Measurements from ENCODE around the gene STK25. TPM values are rescaled to one million over a fixed set of nuclear protein-coding genes. Genes with fewer than 3 reads are reported as not detected.

The STK25 gene
- total and polyA plus RNA-seq, 2 donors (not counting 3 experiments of a cell fraction or from before 2014, with no cell fraction given), result 286 to 715 TPM

GRCh38 chr2:241479026-241479898 is 29.1 kb downstream of the STK25 start:
- ChIA-PET POLR2A (no interaction called here), CTCF (no interaction called here)
- Histone ChIP-seq H3K27me3 (ENCODE audit: control insufficient read depth in 2 of 2, insufficient read depth in 2 of 2, low read length in 2 of 2) (no peaks in the 10 kb centered on the region), H4K20me1 (replicated peaks; ENCODE audit: control insufficient read depth, extremely low read depth, insufficient read depth, low read length) (no peaks in the 10 kb centered on the region), H3K9me1 (replicated peaks; ENCODE audit: control insufficient read depth, extremely low read depth, insufficient read depth, low read length) (no peaks in the 10 kb centered on the region), H3K36me3 (ENCODE audit: control insufficient read depth in 2 of 2, extremely low read depth in 1 of 2, insufficient read depth in 2 of 2, low read length in 2 of 2) (no peaks in the 10 kb centered on the region), H3K9ac (replicated peaks; ENCODE audit: extremely low read depth, insufficient read depth, low read length) (no peak overlapping the region), H3K4me1 (ENCODE audit: control insufficient read depth, extremely low read depth, insufficient read depth, low read length) (no peaks in the 10 kb centered on the region), H3K4me3 (replicated peaks in 1 of 3; ENCODE audit: insufficient read depth in 1 of 3, low read depth in 1 of 3, low read length in 3 of 3) (no peak overlapping the region), H3K9me3 (replicated peaks; ENCODE audit: control insufficient read depth, insufficient read depth, low read length) (no peaks in the 10 kb centered on the region), H3K4me2 (ENCODE audit: insufficient read depth, low read length) (no peak overlapping the region), H3K27ac (ENCODE audit: insufficient read depth, low read depth, low read length) (no peak overlapping the region), H3K79me2 (ENCODE audit: control insufficient read depth, insufficient read depth, low read length) (no peaks in the 10 kb centered on the region), H2AFZ (ENCODE audit: low read depth, low read length) (no peak overlapping the region)
- BruUV-seq (replicated peaks), result no TSS peak
- no peak for TF ChIP-seq MAX (IDR thresholded peaks at IDR 0.05; ENCODE audit: insufficient read depth, insufficient read length)
- no peak for TF ChIP-seq FOS (IDR thresholded peaks at IDR 0.05; ENCODE audit: borderline replicate concordance, insufficient read depth, low read length)
- no peak for TF ChIP-seq POLR2A (IDR thresholded peaks at IDR 0.05; ENCODE audit: low read depth, low read length)
- TF ChIP-seq JUN (IDR thresholded peaks at IDR 0.05; ENCODE audit: borderline replicate concordance, insufficient read depth, insufficient read length, low read depth), result no peak
- TF ChIP-seq POLR2AphosphoS5 (IDR thresholded peaks at IDR 0.05; ENCODE audit: insufficient read depth, low read depth, low read length), result no peak
- no peak for TF ChIP-seq CTCF (IDR thresholded peaks at IDR 0.05; ENCODE audit: extremely low read depth in 1 of 2, insufficient read depth in 1 of 2, low read depth in 1 of 2, low read length in 2 of 2)
- no peak for TF ChIP-seq MYC (IDR thresholded peaks at IDR 0.05; ENCODE audit: low read depth, low read length)
- TF ChIP-seq GATA2 (IDR thresholded peaks at IDR 0.05; ENCODE audit: insufficient read depth, insufficient read length, low read depth, low read length), result no peak
- no peak for TF ChIP-seq EZH2 (IDR thresholded peaks at IDR 0.05; ENCODE audit: borderline replicate concordance, low read depth, low read length, severe bottlenecking)
- no peak for FAIRE-seq
- dilution Hi-C loops (cut with MboI; ENCODE audit: extremely low pct_ligation_motif_present, low sequenced_read_pairs) (no loop called here), intact Hi-C loops (cut with micrococcal nuclease) (no loop called here)
- DNase-seq (ENCODE audit: low read depth, low spot score), result no peak
